ENCODE data around the gene PCDHA12.

PCDHA12 gene

DNA sequence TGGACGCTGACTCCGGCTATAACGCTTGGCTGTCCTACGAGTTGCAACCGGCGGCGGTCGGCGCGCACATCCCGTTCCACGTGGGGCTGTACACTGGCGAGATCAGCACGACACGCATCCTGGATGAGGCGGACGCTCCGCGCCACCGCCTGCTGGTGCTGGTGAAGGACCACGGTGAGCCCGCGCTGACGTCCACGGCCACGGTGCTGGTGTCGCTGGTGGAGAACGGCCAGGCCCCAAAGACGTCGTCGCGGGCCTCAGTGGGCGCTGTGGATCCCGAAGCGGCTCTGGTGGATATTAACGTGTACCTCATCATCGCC is 2.1 kb downstream of the PCDHA12 start:
- TF ChIP-seq, protein P1, sequence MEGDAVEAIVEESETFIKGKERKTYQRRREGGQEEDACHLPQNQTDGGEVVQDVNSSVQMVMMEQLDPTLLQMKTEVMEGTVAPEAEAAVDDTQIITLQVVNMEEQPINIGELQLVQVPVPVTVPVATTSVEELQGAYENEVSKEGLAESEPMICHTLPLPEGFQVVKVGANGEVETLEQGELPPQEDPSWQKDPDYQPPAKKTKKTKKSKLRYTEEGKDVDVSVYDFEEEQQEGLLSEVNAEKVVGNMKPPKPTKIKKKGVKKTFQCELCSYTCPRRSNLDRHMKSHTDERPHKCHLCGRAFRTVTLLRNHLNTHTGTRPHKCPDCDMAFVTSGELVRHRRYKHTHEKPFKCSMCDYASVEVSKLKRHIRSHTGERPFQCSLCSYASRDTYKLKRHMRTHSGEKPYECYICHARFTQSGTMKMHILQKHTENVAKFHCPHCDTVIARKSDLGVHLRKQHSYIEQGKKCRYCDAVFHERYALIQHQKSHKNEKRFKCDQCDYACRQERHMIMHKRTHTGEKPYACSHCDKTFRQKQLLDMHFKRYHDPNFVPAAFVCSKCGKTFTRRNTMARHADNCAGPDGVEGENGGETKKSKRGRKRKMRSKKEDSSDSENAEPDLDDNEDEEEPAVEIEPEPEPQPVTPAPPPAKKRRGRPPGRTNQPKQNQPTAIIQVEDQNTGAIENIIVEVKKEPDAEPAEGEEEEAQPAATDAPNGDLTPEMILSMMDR (IDR thresholded peaks at IDR 0.05; ENCODE audit: low read depth, low read length, missing control alignments) = no peak
- DNase-seq (ENCODE audit: low read depth) = no peak
- H3K4me3 ChIP-seq (ENCODE audit: low read depth, low read length) = no peak overlapping the region

DNA sequence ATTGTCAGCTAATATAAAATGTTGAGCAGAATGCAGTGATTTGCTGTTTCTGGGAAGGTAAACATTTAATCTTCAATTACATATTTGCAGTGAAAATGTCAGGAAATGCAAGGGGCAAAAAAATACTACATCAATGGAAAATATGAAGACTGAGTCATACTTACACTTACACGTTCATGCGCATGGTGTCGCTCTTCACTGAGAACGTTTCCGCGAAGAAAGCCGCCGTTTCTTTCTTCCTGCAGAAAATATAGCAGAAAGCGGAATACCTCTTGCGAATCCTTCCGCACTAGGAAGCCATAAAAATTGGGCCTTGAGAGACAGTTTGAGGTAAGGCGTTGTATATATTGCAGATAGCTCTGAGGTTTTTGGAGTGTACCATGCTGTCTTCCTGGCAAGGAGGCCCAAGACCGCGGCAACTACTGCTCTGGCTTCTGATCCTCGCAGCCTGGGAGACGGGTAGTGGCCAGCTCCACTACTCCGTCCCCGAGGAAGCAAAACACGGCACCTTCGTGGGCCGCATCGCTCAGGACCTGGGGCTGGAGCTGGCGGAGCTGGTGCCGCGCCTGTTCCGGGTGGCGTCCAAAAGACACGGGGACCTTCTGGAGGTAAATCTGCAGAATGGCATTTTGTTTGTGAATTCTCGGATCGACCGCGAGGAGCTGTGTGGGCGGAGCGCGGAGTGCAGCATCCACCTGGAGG is 6.9 kb downstream of the PCDHA12 start, which contains the start of gene PCDHA13:
PCDHA13 (plus strand) TSS at position 236 of the 702 bp plus-strand sequence; CDS start at position 381, 145 bp downstream.
- DNase-seq (ENCODE audit: low read depth) = no peak

DNA sequence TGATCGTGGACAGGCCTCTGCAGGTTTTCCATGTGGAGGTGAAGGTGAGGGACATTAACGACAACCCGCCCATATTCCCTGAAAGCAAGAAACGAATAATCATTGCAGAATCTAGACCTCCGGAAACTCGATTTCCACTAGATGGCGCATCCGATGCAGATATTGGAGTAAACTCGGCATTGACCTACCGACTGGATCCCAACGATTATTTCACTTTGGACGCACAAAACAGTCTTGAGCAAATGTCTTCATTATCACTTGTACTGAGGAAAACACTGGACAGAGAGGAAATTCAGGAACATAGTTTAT is 7.4 kb downstream of the PCDHA12 start:
- TF ChIP-seq, protein P1 (IDR thresholded peaks at IDR 0.05; ENCODE audit: low read depth, low read length, missing control alignments) = no peak
- no peak overlapping the region for H3K4me3 ChIP-seq (ENCODE audit: low read depth, low read length)
- no peak for DNase-seq (ENCODE audit: low read depth)

More for the DNA sequence above, 6.9 kb downstream of the PCDHA12 start, which contains the start of gene PCDHA13:
- TF ChIP-seq, protein P1 (IDR thresholded peaks at IDR 0.05; ENCODE audit: low read depth, low read length, missing control alignments) = no peak
- no peak within 1 kb of the TSS for H3K4me3 ChIP-seq (ENCODE audit: low read depth, low read length)

DNA sequence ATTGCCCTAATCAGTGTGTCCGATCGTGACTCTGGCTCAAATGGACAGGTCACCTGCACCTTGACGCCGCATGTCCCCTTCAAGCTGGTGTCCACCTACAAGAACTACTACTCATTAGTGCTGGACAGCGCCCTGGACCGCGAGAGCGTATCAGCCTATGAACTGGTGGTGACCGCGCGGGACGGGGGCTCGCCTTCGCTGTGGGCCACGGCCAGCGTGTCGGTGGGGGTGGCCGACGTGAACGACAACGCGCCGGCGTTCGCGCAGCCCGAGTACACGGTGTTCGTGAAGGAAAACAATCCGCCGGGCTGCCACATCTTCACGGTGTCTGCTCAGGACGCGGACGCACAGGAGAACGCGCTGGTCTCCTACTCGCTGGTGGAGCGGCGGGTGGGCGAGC is 8.3 kb downstream of the PCDHA12 start:
- TF ChIP-seq, protein P1 (IDR thresholded peaks at IDR 0.05; ENCODE audit: low read depth, low read length, missing control alignments) = no peak
- H3K4me3 ChIP-seq (ENCODE audit: low read depth, low read length) = no peak overlapping the region
- DNase-seq (ENCODE audit: low read depth) = no peak

DNA sequence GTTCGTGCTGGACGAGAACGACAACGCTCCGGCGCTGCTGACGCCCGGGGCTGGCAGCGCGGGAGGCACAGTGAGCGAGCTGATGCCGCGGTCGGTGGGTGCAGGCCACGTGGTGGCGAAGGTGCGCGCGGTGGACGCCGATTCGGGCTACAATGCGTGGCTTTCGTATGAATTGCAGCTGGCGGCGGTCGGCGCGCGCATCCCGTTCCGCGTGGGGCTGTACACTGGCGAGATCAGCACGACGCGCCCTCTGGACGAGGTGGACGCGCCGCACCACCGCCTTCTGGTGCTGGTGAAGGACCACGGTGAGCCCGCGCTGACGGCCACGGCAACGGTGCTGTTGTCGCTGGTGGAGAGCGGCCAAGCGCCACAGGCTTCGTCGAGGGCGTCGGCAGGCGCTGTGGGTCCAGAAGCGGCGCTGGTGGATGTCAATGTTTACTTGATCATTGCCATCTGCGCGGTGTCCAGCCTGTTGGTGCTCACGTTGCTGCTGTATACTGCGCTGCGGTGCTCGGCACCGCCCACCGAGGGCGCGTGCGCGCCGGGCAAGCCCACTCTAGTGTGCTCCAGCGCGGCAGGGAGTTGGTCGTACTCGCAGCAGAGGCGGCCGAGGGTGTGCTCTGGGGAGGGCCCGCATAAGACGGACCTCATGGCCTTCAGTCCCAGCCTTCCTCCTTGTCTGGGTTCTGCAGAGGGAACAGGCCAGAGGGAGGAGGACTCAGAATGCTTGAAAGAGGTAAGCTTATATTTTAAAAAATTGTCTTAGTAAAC is 9.0 kb downstream of the PCDHA12 start:
- TF ChIP-seq, protein P1 (IDR thresholded peaks at IDR 0.05; ENCODE audit: low read depth, low read length, missing control alignments) = no peak

DNA sequence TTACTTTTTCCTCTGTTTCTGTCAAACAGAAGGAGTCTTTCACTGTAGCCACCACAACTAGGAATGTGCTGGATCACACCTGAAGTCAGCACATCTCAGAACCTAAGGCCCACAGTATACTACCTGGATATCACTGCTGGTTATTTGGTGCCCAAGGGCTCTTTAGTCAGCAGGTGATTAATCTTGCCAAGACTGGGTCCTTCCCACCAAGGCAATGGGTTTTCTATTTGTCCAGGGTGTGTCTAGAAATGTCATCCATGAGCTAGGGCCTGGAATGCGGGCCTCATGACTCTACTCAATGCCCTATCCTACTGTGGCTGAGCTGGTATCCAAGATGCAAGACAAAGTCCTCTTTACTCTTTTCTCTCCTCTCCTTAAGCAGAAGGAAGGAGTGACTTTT is 41.2 kb downstream of the PCDHA12 start:
- TF ChIP-seq, protein P1 (IDR thresholded peaks at IDR 0.05; ENCODE audit: low read depth, low read length, missing control alignments) = no peak
- DNase-seq (ENCODE audit: low read depth) = no peak
- H3K4me3 ChIP-seq (ENCODE audit: low read depth, low read length) = no peak overlapping the region

More for the DNA sequence above, 9.0 kb downstream of the PCDHA12 start:
- no peak overlapping the region for H3K4me3 ChIP-seq (ENCODE audit: low read depth, low read length)
- no peak for DNase-seq (ENCODE audit: low read depth)
